Measurements from ENCODE around the gene DNTT.

Gene DNTT

DNA sequence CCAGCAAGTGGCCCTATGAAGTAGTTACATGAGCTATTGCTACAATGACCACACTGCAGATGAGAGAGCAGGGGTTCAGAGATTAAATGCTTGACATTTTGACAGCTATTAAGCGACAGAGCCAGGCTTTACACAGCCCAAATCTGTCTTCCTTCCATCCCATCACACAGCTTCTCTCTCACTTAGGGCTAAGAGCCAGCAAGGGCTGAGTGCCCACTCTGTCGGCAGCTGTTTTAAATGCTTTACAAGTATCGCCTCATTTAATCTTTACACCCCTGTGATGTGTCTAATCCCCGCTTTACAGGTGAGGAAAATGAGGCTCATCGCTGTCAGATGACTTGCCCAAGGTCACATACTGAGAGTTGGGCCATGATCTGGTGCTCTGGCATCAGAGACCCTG lies 69.8 kb downstream of the DNTT start:
- Histone ChIP-seq H3K27ac (ENCODE audit: low read depth, low read length) (no peak overlapping the region), H3K9me3 (ENCODE audit: insufficient read depth, low read length) (no peaks in the 10 kb centered on the region), H3K79me2 (ENCODE audit: insufficient read depth, low read length) (no peaks in the 10 kb centered on the region), H3K9me2 (replicated peaks; ENCODE audit: insufficient read depth, low read length) (no peaks in the 10 kb centered on the region), H3K4me2 (ENCODE audit: low read depth, low read length, poor library complexity, severe bottlenecking) (no peak overlapping the region), H3K9ac (ENCODE audit: low read length) (no peak overlapping the region), H3K36me3 (ENCODE audit: low read length) (no peaks in the 10 kb centered on the region), H3K4me3 (ENCODE audit: insufficient read depth, low read length, poor library complexity, severe bottlenecking) (no peak overlapping the region), H2AFZ (ENCODE audit: low read depth, low read length, severe bottlenecking) (no peak overlapping the region), H3F3A (ENCODE audit: insufficient read depth) (no peaks in the 10 kb centered on the region), H4K20me1 (ENCODE audit: low read depth, low read length) (no peaks in the 10 kb centered on the region), H3K27me3 (ENCODE audit: low read length) (no peaks in the 10 kb centered on the region)
- TF ChIP-seq, protein P1, sequence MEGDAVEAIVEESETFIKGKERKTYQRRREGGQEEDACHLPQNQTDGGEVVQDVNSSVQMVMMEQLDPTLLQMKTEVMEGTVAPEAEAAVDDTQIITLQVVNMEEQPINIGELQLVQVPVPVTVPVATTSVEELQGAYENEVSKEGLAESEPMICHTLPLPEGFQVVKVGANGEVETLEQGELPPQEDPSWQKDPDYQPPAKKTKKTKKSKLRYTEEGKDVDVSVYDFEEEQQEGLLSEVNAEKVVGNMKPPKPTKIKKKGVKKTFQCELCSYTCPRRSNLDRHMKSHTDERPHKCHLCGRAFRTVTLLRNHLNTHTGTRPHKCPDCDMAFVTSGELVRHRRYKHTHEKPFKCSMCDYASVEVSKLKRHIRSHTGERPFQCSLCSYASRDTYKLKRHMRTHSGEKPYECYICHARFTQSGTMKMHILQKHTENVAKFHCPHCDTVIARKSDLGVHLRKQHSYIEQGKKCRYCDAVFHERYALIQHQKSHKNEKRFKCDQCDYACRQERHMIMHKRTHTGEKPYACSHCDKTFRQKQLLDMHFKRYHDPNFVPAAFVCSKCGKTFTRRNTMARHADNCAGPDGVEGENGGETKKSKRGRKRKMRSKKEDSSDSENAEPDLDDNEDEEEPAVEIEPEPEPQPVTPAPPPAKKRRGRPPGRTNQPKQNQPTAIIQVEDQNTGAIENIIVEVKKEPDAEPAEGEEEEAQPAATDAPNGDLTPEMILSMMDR (IDR thresholded peaks at IDR 0.05; ENCODE audit: insufficient read depth, low read length, poor library complexity, severe bottlenecking) = no peak

DNA sequence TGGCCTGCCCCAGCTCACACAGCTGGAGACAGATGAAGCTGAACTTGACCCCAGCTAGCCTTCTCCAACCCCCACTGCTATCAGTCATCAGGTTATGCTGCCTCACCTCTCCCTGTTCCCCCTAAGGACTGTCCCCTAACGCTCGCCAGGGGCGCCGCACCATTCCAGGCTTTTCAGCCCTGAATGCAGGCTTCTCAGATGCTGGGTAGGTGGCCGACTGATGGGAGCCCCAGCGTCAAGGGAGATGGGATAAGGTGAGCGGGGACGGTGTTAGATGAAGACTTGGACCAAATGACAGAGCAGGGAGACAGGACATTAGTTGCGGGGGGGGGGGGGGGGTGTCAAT lies 70.4 kb downstream of the DNTT start:
- Histone ChIP-seq H4K20me1 (ENCODE audit: low read depth, low read length) (no peaks in the 10 kb centered on the region), H3K79me2 (ENCODE audit: insufficient read depth, low read length) (no peaks in the 10 kb centered on the region), H2AFZ (ENCODE audit: low read depth, low read length, severe bottlenecking) (peak overlapping the region; percentile 90), H3K27ac (ENCODE audit: low read depth, low read length) (no peak overlapping the region), H3K27me3 (ENCODE audit: low read length) (no peaks in the 10 kb centered on the region), H3K9me2 (replicated peaks; ENCODE audit: insufficient read depth, low read length) (no peaks in the 10 kb centered on the region), H3K9me3 (ENCODE audit: insufficient read depth, low read length) (no peaks in the 10 kb centered on the region), H3F3A (ENCODE audit: insufficient read depth) (no peaks in the 10 kb centered on the region), H3K4me3 (ENCODE audit: insufficient read depth, low read length, poor library complexity, severe bottlenecking) (no peak overlapping the region), H3K4me2 (ENCODE audit: low read depth, low read length, poor library complexity, severe bottlenecking) (peak overlapping the region; percentile 59), H3K9ac (ENCODE audit: low read length) (peak overlapping the region; percentile 46; the same call in 1 of the 2 replicates), H3K36me3 (ENCODE audit: low read length) (no peaks in the 10 kb centered on the region)
- TF ChIP-seq EZH2phosphoT487 (conservative IDR thresholded peaks at IDR 0.05; ENCODE audit: low read length) = no peak
- TF ChIP-seq, protein P1 (IDR thresholded peaks at IDR 0.05; ENCODE audit: insufficient read depth, low read length, poor library complexity, severe bottlenecking) = no peak

DNA sequence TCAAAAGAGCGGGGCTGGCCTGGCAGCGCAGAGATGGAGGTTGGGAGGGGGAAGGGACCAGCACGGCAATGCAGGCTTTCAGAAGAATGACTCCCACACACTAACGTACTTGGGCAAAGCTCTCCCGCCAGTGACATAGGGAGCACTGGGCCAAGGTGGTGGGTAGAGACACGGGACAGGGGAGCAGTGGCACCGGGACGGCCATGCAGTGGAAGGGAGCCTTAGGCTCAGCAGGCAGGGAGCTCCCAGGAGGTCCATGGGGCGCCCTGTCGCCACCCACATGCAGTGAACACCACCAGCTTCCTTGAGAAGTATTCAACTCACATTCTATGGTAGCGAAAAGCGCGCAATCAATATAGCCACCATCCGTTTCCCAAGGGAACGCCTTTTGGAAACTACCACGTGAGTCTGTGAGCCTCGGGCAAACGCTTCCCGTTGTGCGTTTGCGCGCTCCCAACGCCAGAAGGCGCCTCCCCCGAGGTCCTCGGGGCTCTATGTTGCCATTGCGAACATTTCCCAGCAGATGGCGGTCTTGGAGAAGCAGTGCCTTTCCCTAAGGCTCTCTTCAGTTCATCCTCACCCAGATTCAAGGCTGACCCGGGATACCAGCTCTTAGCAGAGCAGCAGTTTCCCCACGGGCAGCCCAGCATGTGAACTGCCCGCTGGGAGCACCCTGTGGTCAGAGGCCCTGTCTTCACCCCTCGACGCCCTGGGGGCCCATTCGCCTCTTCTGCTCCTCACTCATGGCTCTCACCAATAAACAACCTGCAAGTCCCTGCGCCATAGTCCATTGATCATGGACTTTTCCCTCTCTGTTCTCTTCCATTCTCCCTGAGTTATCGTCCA lies 71.0 kb downstream of the DNTT start:
- Histone ChIP-seq H3K9me2 (replicated peaks; ENCODE audit: insufficient read depth, low read length) (no peaks in the 10 kb centered on the region), H3K9me3 (ENCODE audit: insufficient read depth, low read length) (no peaks in the 10 kb centered on the region), H4K20me1 (ENCODE audit: low read depth, low read length) (no peaks in the 10 kb centered on the region), H3K9ac (ENCODE audit: low read length) (peak overlapping the region; percentile 46), H3K4me2 (ENCODE audit: low read depth, low read length, poor library complexity, severe bottlenecking) (peak overlapping the region; percentile 59), H2AFZ (ENCODE audit: low read depth, low read length, severe bottlenecking) (peak overlapping the region; percentile 90), H3K27ac (ENCODE audit: low read depth, low read length) (no peak overlapping the region), H3K36me3 (ENCODE audit: low read length) (no peaks in the 10 kb centered on the region), H3K79me2 (ENCODE audit: insufficient read depth, low read length) (no peaks in the 10 kb centered on the region), H3K4me3 (ENCODE audit: insufficient read depth, low read length, poor library complexity, severe bottlenecking) (peak overlapping the region; percentile 41), H3F3A (ENCODE audit: insufficient read depth) (no peaks in the 10 kb centered on the region), H3K27me3 (ENCODE audit: low read length) (no peaks in the 10 kb centered on the region)
- TF ChIP-seq EZH2phosphoT487 (conservative IDR thresholded peaks at IDR 0.05; ENCODE audit: low read length) = no peak
- TF ChIP-seq, protein P1 (IDR thresholded peaks at IDR 0.05; ENCODE audit: insufficient read depth, low read length, poor library complexity, severe bottlenecking) = peak; percentile 96
